ENCODE measurements around the gene ITPR2.

- TF ChIP-seq CTCF (IDR thresholded peaks at IDR 0.05): no peak
- no peak for TF ChIP-seq POLR2A (IDR thresholded peaks at IDR 0.05)
Observed at GRCh38 chr12:26567126-26567525, 265.9 kb downstream of the ITPR2 start.

Measured in adrenal gland (tissue), 5 donors.